H1 (cell line): Measurements from ENCODE around the gene PFKFB1. TPM values are rescaled to one million over a fixed set of nuclear protein-coding genes. Genes with fewer than 3 reads are reported as not detected.

Experiments used
- TAF7 ChIP-seq: optimal IDR thresholded peaks from 2 replicates; pipeline ENCODE3; 2011; ENCODE audit warnings: low read depth, mild to moderate bottlenecking, inconsistent platforms, low read length, moderate library complexity, borderline replicate concordance
- polyA plus RNA-seq, 7 experiments: library from polyadenylated mRNA; depleted of rRNA in 3 of 7; stranded (reverse) in 5 of 7; unstranded in 2 of 7; fragments of >200 nt in 5 of 7; fragments of 200-250 nt in 2 of 7; gene quantifications; 1 replicate in 5 of 7; 2 replicates in 1 of 7; 4 replicates in 1 of 7; pipeline versions ENCODE4 v1.2.1 to v1.2.3, GENCODE V29; 2011 to 2013; ENCODE audit warnings: missing spikeins in 2 of 7, mixed read lengths in 2 of 7
- total RNA-seq: library from RNA; stranded (reverse); fragmentation: NEBNext Ultra II Directional; extraction: Animal tissue kit (Norgen Biotek cat#: 25700); gene quantifications from 2 replicates; pipeline ENCODE4 v1.2.1, GENCODE V29; 2021

The PFKFB1 gene
- total and polyA plus RNA-seq, 2 of the 8 experiments (the other 6 are each of a cell fraction or from before 2014, with no cell fraction given), result 0.26 to 0.30 TPM

- no peak for TF ChIP-seq TAF7
Measured at GRCh38 chrX:54961750-54962149, 32.2 kb downstream of the PFKFB1 start (continued).
